22Rv1 (cell line): ENCODE measurements around the gene SPATS2L.

Experiments
- ZFX ChIP-seq: fragments of 450-650 bp; IDR thresholded peaks from 2 replicates; pipeline ENCODE4 v1.6.1; 2017; ENCODE audit warnings: antibody characterized with exemption, borderline replicate concordance
- TF ChIP-seq, protein P1 (sequence below): fragments of 450-650 bp; IDR thresholded peaks from 2 replicates; pipeline ENCODE4 v1.5.1; 2017; ENCODE audit warnings: mild to moderate bottlenecking

DNA sequence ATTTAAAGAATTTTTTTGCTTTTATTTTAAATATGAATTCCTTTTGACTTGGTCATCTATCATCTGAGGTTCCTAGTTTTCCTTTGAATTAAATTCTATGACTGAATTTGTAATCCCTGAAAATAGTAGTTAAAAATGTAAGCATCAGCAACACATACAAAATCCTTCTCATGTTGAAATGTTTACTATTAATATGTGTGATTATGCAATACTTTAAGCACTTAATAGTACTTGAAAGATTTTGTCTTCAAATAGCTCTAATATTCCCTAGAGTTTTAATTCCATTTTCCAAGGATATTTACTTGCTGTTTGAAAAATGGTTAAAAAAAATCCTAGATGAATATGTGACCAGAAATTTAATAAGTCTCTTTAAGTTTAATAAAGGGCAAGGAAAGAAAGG is 26.6 kb upstream of the SPATS2L start:
- TF ChIP-seq, protein P1, sequence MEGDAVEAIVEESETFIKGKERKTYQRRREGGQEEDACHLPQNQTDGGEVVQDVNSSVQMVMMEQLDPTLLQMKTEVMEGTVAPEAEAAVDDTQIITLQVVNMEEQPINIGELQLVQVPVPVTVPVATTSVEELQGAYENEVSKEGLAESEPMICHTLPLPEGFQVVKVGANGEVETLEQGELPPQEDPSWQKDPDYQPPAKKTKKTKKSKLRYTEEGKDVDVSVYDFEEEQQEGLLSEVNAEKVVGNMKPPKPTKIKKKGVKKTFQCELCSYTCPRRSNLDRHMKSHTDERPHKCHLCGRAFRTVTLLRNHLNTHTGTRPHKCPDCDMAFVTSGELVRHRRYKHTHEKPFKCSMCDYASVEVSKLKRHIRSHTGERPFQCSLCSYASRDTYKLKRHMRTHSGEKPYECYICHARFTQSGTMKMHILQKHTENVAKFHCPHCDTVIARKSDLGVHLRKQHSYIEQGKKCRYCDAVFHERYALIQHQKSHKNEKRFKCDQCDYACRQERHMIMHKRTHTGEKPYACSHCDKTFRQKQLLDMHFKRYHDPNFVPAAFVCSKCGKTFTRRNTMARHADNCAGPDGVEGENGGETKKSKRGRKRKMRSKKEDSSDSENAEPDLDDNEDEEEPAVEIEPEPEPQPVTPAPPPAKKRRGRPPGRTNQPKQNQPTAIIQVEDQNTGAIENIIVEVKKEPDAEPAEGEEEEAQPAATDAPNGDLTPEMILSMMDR = no peak
- TF ChIP-seq ZFX = no peak
